ENCODE data around the gene CCDC69. TPM values are rescaled to one million over a fixed set of nuclear protein-coding genes. Genes with fewer than 3 reads are reported as not detected.
"Not testable (repeated sequence)": the region's sequence is repeated elsewhere in the genome, so short reads cannot be mapped to it uniquely, and the experiment has no call there.

Gene CCDC69
- total RNA-seq, 4 donors from 2014 or later: 204 to 317 (median 256) TPM

DNA sequence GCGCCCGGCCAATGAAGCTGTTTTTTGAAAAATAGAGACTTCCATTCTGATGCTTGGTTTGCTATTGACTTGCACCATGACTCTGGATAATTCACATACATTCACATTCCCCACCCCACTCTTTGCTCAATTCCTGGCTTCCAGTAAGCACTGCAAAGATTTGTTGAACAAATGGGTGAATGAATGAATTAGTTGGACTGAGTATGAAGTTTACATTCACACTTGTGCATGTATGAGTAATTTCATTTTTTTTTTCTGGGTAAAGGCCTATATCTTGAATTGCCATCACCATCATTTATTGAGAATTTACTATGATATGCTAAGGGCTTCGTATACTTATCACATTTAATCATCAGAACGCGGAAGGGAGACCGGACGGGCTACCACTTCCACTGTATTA lies 13.8 kb upstream of the CCDC69 start:
- H3K27ac ChIP-seq: peak overlapping the region; percentile 70 to 89 (median 85)
- peak overlapping the region in 1 of 2 donors; percentile 43 for H3K4me3 ChIP-seq

DNA sequence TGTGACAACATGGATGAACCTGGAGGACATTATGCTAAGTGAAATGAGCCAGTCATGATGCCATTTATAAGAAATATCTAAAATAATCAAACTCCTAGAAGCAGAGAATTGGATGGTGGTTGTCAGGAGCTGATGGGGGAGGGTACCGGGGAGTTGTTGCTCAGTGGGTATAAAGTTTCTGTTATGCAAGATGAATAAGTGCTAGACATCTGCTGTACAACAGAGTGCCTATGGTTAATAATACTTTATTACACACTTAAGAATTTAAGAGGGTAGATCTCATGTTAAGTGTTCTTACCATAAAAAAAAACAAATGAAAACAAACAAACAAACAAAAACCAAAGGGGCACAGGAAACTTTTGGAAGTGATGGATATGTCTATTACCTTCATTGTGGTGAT lies 13.0 kb upstream of the CCDC69 start:
- Histone ChIP-seq H3K9me3 (no peaks in the 10 kb centered on the region), H3K36me3 (no peaks in the 10 kb centered on the region), H3K27ac (no peak overlapping the region), H3K27me3 (no peaks in the 10 kb centered on the region), H3K4me3 (no peak overlapping the region), H3K4me1 (peaks cover 0 to 49% (median 24%) of the 10 kb centered on the region in 3 donors)
- TF ChIP-seq EP300 (IDR thresholded peaks at IDR 0.05) (no peak), POLR2AphosphoS5 (IDR thresholded peaks at IDR 0.05) (no peak), POLR2A (IDR thresholded peaks at IDR 0.05) (no peak)
- TF ChIP-seq, protein P1, sequence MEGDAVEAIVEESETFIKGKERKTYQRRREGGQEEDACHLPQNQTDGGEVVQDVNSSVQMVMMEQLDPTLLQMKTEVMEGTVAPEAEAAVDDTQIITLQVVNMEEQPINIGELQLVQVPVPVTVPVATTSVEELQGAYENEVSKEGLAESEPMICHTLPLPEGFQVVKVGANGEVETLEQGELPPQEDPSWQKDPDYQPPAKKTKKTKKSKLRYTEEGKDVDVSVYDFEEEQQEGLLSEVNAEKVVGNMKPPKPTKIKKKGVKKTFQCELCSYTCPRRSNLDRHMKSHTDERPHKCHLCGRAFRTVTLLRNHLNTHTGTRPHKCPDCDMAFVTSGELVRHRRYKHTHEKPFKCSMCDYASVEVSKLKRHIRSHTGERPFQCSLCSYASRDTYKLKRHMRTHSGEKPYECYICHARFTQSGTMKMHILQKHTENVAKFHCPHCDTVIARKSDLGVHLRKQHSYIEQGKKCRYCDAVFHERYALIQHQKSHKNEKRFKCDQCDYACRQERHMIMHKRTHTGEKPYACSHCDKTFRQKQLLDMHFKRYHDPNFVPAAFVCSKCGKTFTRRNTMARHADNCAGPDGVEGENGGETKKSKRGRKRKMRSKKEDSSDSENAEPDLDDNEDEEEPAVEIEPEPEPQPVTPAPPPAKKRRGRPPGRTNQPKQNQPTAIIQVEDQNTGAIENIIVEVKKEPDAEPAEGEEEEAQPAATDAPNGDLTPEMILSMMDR (IDR thresholded peaks at IDR 0.05): no peak
- ATAC-seq: no peak
- 90 to 100% methylated on average over 1 of the region's 1 CpG for WGBS, 2 donors (ENCODE audit: low coverage in 1 of 2)

More for the DNA sequence above, 13.8 kb upstream of the CCDC69 start:
- WGBS, 2 donors (ENCODE audit: low coverage in 1 of 2): 37 to 100% methylated on average over 2 to 5 of the region's 7 CpGs
- TF ChIP-seq, protein P1 (IDR thresholded peaks at IDR 0.05): no peak
- TF ChIP-seq EP300 (IDR thresholded peaks at IDR 0.05) (no peak), POLR2AphosphoS5 (IDR thresholded peaks at IDR 0.05) (no peak), POLR2A (IDR thresholded peaks at IDR 0.05) (no peak)
- Histone ChIP-seq H3K27me3 (no peaks in the 10 kb centered on the region), H3K4me1 (peaks cover 0 to 49% (median 24%) of the 10 kb centered on the region in 3 donors), H3K9me3 (no peaks in the 10 kb centered on the region), H3K36me3 (no peaks in the 10 kb centered on the region)
- no peak for ATAC-seq

DNA sequence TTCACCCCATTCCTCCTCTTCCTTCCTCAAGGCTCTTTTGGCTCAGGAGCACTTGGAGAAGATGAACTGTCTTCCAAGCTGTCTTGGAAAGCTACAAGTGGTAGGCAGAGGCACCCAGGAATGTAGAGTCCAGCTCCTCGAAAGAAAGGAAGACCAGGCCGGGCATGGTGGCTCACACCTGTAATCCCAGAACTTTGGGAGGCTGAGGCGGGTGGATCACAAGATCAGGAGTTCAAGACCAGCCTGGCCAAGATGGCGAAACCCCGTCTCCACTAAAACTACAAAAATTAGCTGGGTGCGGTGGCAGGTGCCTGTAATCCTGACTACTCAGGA lies 11.3 kb upstream of the CCDC69 start:
- H3K36me3 ChIP-seq, H3K9me3 ChIP-seq, H3K27me3 ChIP-seq, ATAC-seq: not testable (repeated sequence)
- WGBS, 2 donors (ENCODE audit: low coverage in 1 of 2): 78% methylated on average over 3 of the region's 6 CpGs; no CpG with 5 or more reads in 1 of the 2 donors
- peaks cover 0 to 49% (median 24%) of the 10 kb centered on the region in 3 donors for H3K4me1 ChIP-seq
- H3K4me3 ChIP-seq: peak overlapping the region in 1 of 2 donors; percentile 27
- peak overlapping the region; percentile 45 to 84 (median 81) for H3K27ac ChIP-seq

DNA sequence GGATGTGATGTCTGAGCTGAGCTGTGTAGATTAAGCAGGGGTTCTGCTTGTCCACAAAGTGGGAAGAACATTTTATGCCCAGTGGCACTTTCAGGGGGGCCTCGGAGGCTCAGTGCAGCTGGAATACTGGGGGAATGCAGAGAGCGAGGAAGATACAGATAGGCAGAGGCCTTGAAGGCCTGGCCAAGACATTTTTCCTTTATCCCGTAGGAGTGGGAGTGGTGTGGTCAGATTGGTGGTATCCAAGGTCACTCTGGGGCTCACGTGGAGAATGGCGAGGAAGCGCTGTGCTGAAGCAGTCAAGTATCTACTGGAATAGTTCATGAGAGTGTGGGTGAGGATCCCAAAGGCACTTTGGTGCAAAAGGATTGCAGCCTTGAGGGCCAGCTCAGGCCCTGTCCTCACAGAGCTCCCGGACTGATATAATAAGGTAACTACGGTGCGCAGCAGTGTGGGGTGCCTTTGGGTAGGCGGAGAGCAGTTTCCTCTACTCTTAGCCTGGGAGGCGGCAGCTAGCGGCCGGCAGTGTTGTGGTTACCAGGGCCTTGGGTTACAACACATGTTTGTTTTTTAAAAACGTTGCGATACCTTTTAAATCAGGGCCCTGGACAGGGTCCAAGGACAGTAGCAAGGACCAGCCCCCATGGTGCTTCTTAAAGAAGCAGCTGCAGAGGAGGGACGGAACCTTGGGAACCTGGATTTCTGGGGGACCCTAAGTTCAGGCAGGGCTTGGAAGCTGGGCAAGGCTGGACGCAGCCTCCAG lies 10.8 kb upstream of the CCDC69 start:
- peak; percentile 90 for ATAC-seq
- TF ChIP-seq POLR2A (IDR thresholded peaks at IDR 0.05) (no peak), POLR2AphosphoS5 (IDR thresholded peaks at IDR 0.05) (peak; percentile 57), EP300 (IDR thresholded peaks at IDR 0.05) (no peak)
- TF ChIP-seq, protein P1 (IDR thresholded peaks at IDR 0.05): no peak
- H3K4me3 ChIP-seq: peak overlapping the region in 1 of 2 donors; percentile 27
- no peaks in the 10 kb centered on the region for H3K9me3 ChIP-seq
- 18 to 34% methylated on average over 3 to 10 of the region's 17 CpGs for WGBS, 2 donors (ENCODE audit: low coverage in 1 of 2)
- H3K4me1 ChIP-seq: peaks cover 0 to 49% (median 24%) of the 10 kb centered on the region in 3 donors
- no peaks in the 10 kb centered on the region for H3K27me3 ChIP-seq
- no peaks in the 10 kb centered on the region for H3K36me3 ChIP-seq
- peak overlapping the region; percentile 45 to 84 (median 81) for H3K27ac ChIP-seq

DNA sequence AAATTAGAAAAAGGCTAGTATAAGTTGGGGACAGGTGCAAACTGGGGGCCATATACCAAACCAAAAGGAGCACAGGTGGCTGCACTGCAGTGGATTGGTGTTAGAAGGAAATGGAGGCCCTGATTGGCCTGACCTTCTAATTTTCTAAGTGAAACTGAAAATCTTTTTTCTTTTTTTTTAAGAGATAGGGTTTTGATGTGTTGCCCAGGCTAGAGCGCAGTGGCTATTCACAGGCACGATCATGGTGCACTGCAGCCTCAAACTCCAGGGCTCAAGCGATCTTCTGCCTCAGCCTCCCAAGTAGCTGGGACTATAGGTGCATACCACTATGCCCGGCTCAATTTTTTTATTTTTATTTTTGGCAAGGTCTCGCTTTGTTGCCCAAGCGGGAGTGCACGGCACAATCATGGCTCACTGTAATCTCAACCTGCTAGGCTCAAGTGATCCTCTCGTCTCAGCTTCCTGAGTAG lies 9.8 kb upstream of the CCDC69 start:
- no peak for ATAC-seq
- peak overlapping the region in 3 of 4 donors; percentile 79 to 84 (median 83) for H3K27ac ChIP-seq

More for the DNA sequence above, 9.8 kb upstream of the CCDC69 start:
- H3K27me3 ChIP-seq: no peaks in the 10 kb centered on the region
- TF ChIP-seq POLR2A (IDR thresholded peaks at IDR 0.05) (no peak), EP300 (IDR thresholded peaks at IDR 0.05) (no peak), POLR2AphosphoS5 (IDR thresholded peaks at IDR 0.05) (no peak)
- TF ChIP-seq, protein P1 (IDR thresholded peaks at IDR 0.05): no peak
- no peaks in the 10 kb centered on the region for H3K36me3 ChIP-seq
- H3K4me3 ChIP-seq: no peak overlapping the region
- H3K9me3 ChIP-seq: no peaks in the 10 kb centered on the region
- WGBS, 2 donors (ENCODE audit: low coverage in 1 of 2): 87 to 89% methylated on average over 3 to 8 of the region's 8 CpGs
- peaks cover 0 to 39% (median 19%) of the 10 kb centered on the region in 3 donors for H3K4me1 ChIP-seq
